ENCODE measurements around the gene SLC35F6.

Gene SLC35F6

GRCh38 chr2:26801328-26801727 is 37.2 kb downstream of the SLC35F6 start:
- H3K27ac ChIP-seq: no peak overlapping the region
- TF ChIP-seq ZFX (IDR thresholded peaks at IDR 0.05; ENCODE audit: borderline replicate concordance): no peak
- no peak for TF ChIP-seq CTCF (IDR thresholded peaks at IDR 0.05)

- H3K27ac ChIP-seq: no peak overlapping the region
- no peak for TF ChIP-seq ZFX (IDR thresholded peaks at IDR 0.05; ENCODE audit: borderline replicate concordance)
- no peak for TF ChIP-seq CTCF (IDR thresholded peaks at IDR 0.05)
These were observed 37.7 kb downstream of the SLC35F6 start for GRCh38 chr2:26801796-26802195.

GRCh38 chr2:26805241-26805676 is 41.2 kb downstream of the SLC35F6 start:
- TF ChIP-seq CTCF (IDR thresholded peaks at IDR 0.05) (no peak), ZFX (IDR thresholded peaks at IDR 0.05; ENCODE audit: borderline replicate concordance) (no peak)
- H3K27ac ChIP-seq: no peak overlapping the region

- H3K27ac ChIP-seq: no peak overlapping the region
- TF ChIP-seq ZFX (IDR thresholded peaks at IDR 0.05; ENCODE audit: borderline replicate concordance) (no peak), CTCF (IDR thresholded peaks at IDR 0.05) (no peak)
These were observed 43.8 kb downstream of the SLC35F6 start for GRCh38 chr2:26807788-26808460.

GRCh38 chr2:26809211-26809610 is 45.1 kb downstream of the SLC35F6 start:
- TF ChIP-seq CTCF (IDR thresholded peaks at IDR 0.05): no peak
- TF ChIP-seq ZFX (IDR thresholded peaks at IDR 0.05; ENCODE audit: borderline replicate concordance): no peak
- no peak overlapping the region for H3K27ac ChIP-seq

- no peak for TF ChIP-seq CTCF (IDR thresholded peaks at IDR 0.05)
- TF ChIP-seq ZFX (IDR thresholded peaks at IDR 0.05; ENCODE audit: borderline replicate concordance): no peak
- no peak overlapping the region for H3K27ac ChIP-seq
These were observed 45.9 kb downstream of the SLC35F6 start for GRCh38 chr2:26809876-26810577.

DNA sequence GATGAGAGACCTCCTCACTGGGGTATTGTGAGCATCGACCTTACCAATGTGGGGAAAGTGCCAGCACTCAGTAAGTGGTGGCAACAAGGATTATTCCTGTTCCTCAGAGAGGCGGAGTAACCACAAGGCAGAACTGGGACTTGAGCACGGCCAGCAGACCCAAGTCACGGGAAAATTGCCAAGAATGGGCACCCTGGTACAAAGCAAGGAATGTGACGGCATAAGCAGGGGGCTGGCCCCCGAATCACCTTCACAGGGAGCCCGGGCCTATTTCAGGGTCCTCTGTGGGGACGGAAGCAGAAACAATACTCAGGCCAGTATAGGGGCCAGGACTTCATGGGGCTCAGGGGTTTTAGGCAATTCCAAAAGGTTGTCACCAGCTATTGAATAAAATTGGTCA is 47.2 kb downstream of the SLC35F6 start:
- no peak for TF ChIP-seq ZFX (IDR thresholded peaks at IDR 0.05; ENCODE audit: borderline replicate concordance)
- TF ChIP-seq CTCF (IDR thresholded peaks at IDR 0.05): no peak
- no peak overlapping the region for H3K27ac ChIP-seq

Data from 22Rv1 (cell line).